Tibial nerve (tissue), 4 donors: Measurements from ENCODE around the gene RAD23A.
"Not testable (repeated sequence)": the region's sequence is repeated elsewhere in the genome, so short reads cannot be mapped to it uniquely, and the experiment has no call there.

Experiments used
- CTCF ChIP-seq, 5 experiments: fragments of 200-600 bp in 3 of 5; fragments of 450-650 bp in 2 of 5; sonication (generic) in 3 of 5; IDR thresholded peaks; one replicate each; pipeline ENCODE4 v1.5.1; 2016 to 2019; ENCODE audit warnings: antibody characterized with exemption in 5 of 5, mild to moderate bottlenecking in 3 of 5, moderate library complexity in 2 of 5
- EP300 ChIP-seq, 2 donors: sonication (generic); formaldehyde crosslinking; IDR thresholded peaks; one replicate each; pipeline ENCODE4 v1.6.1; 2017; ENCODE audit warnings: antibody characterized with exemption in 2 of 2, mild to moderate bottlenecking in 1 of 2
- POLR2A ChIP-seq, 2 donors: fragments of 450-650 bp; IDR thresholded peaks; one replicate each; pipeline ENCODE4 v1.6.1; 2017; ENCODE audit warnings: antibody characterized with exemption in 2 of 2, mild to moderate bottlenecking in 2 of 2, moderate library complexity in 2 of 2

- not testable (repeated sequence) for TF ChIP-seq CTCF, POLR2A, EP300 (IDR thresholded peaks at IDR 0.05)
Measured at GRCh38 chr19:12976109-12976508, 30.4 kb downstream of the RAD23A start.
